ENCODE measurements around the gene ICOS. TPM values are rescaled to one million over a fixed set of nuclear protein-coding genes. Genes with fewer than 3 reads are reported as not detected.

Gene ICOS
- not detected in 2 replicates for total RNA-seq (ENCODE audit: low replicate concordance)

GRCh38 chr2:203936535-203936934 is at the start of gene ICOS:
TSS of gene ICOS (plus strand) at chr2:203936763. CDS start at chr2:203936815, 52 bp downstream.
- Histone ChIP-seq H3K4me1 (no peaks in the 10 kb centered on the region), H3K27ac (no peak within 1 kb of the TSS), H3F3A (ENCODE audit: low read depth) (no peaks in the 10 kb centered on the region), H3K9me3 (ENCODE audit: low read depth) (no peaks in the 10 kb centered on the region), H3K4me3 (no peak within 1 kb of the TSS), H3K36me3 (no peaks in the 10 kb centered on the region), H2AFZ (replicated peaks) (no peak within 1 kb of the TSS), H3K27me3 (no peaks in the 10 kb centered on the region), H3K4me2 (no peak within 1 kb of the TSS), H3K9ac (no peak within 1 kb of the TSS), H3K79me2 (ENCODE audit: low read depth) (no peaks in the 10 kb centered on the region), H4K20me1 (ENCODE audit: low read depth) (no peaks in the 10 kb centered on the region)
- Mint-ChIP-seq H3K27ac (no peak within 1 kb of the TSS), H3K36me3 (no peaks in the 10 kb centered on the region), H3K4me3 (no peak within 1 kb of the TSS), H3K9me3 (no peaks in the 10 kb centered on the region), H3K4me1 (no peaks in the 10 kb centered on the region), H3K27me3 (ENCODE audit: insufficient read depth, low read depth) (no peaks in the 10 kb centered on the region)
- no peak for TF ChIP-seq CTCF (IDR thresholded peaks at IDR 0.05)
- TF ChIP-seq EZH2 (IDR thresholded peaks at IDR 0.05): no peak
- TF ChIP-seq EZH2phosphoT487 (IDR thresholded peaks at IDR 0.05): no peak
- no peak for DNase-seq (ENCODE audit: low spot score)

GRCh38 chr2:203887677-203888076 is 48.9 kb upstream of the ICOS start:
- Mint-ChIP-seq H3K27me3 (ENCODE audit: insufficient read depth, low read depth) (peaks cover 2% of the 10 kb centered on the region), H3K4me3 (no peak overlapping the region), H3K27ac (no peak overlapping the region), H3K9me3 (no peaks in the 10 kb centered on the region), H3K36me3 (no peaks in the 10 kb centered on the region), H3K4me1 (peaks cover 4% of the 10 kb centered on the region)
- H2AFZ ChIP-seq (replicated peaks): no peak overlapping the region
- H3K9me3 ChIP-seq (ENCODE audit: low read depth): no peaks in the 10 kb centered on the region
- TF ChIP-seq CTCF (IDR thresholded peaks at IDR 0.05) (no peak), EZH2 (IDR thresholded peaks at IDR 0.05) (no peak), EZH2phosphoT487 (IDR thresholded peaks at IDR 0.05) (no peak)
- H3K4me3 ChIP-seq: no peak overlapping the region
- no peaks in the 10 kb centered on the region for H3F3A ChIP-seq (ENCODE audit: low read depth)
- no peaks in the 10 kb centered on the region for H3K36me3 ChIP-seq
- no peak for DNase-seq (ENCODE audit: low spot score)
- H4K20me1 ChIP-seq (ENCODE audit: low read depth): no peaks in the 10 kb centered on the region
- no peaks in the 10 kb centered on the region for H3K27me3 ChIP-seq
- H3K79me2 ChIP-seq (ENCODE audit: low read depth): no peaks in the 10 kb centered on the region
- H3K4me1 ChIP-seq: no peaks in the 10 kb centered on the region
- no peak overlapping the region for H3K27ac ChIP-seq
- no peak overlapping the region for H3K9ac ChIP-seq
- no peak overlapping the region for H3K4me2 ChIP-seq

GRCh38 chr2:203889542-203889941 is 47.0 kb upstream of the ICOS start:
- H3K9me3 ChIP-seq (ENCODE audit: low read depth): no peaks in the 10 kb centered on the region
- H3K4me2 ChIP-seq: no peak overlapping the region
- H3K9me3 Mint-ChIP-seq: no peaks in the 10 kb centered on the region
- no peak overlapping the region for H3K4me3 Mint-ChIP-seq
- H3K36me3 Mint-ChIP-seq: no peaks in the 10 kb centered on the region
- no peak for DNase-seq (ENCODE audit: low spot score)
- no peak overlapping the region for H2AFZ ChIP-seq (replicated peaks)
- TF ChIP-seq CTCF (IDR thresholded peaks at IDR 0.05) (no peak), EZH2phosphoT487 (IDR thresholded peaks at IDR 0.05) (no peak), EZH2 (IDR thresholded peaks at IDR 0.05) (no peak)
- no peaks in the 10 kb centered on the region for H3F3A ChIP-seq (ENCODE audit: low read depth)
- no peaks in the 10 kb centered on the region for H3K36me3 ChIP-seq
- H3K27me3 Mint-ChIP-seq (ENCODE audit: insufficient read depth, low read depth): peaks cover 2% of the 10 kb centered on the region
- H3K4me3 ChIP-seq: no peak overlapping the region
- no peaks in the 10 kb centered on the region for H3K79me2 ChIP-seq (ENCODE audit: low read depth)
- no peak overlapping the region for H3K27ac Mint-ChIP-seq
- H3K27ac ChIP-seq: no peak overlapping the region
- H3K27me3 ChIP-seq: no peaks in the 10 kb centered on the region
- no peaks in the 10 kb centered on the region for H3K4me1 ChIP-seq
- H3K4me1 Mint-ChIP-seq: peaks cover 4% of the 10 kb centered on the region
- no peak overlapping the region for H3K9ac ChIP-seq
- H4K20me1 ChIP-seq (ENCODE audit: low read depth): no peaks in the 10 kb centered on the region

Data from neural progenitor cell (in vitro differentiated cells).